ENCODE measurements around the gene LDLRAD1. TPM values are rescaled to one million over a fixed set of nuclear protein-coding genes. Genes with fewer than 3 reads are reported as not detected.

The LDLRAD1 gene
- polyA plus RNA-seq, 3 donors = not detected

DNA sequence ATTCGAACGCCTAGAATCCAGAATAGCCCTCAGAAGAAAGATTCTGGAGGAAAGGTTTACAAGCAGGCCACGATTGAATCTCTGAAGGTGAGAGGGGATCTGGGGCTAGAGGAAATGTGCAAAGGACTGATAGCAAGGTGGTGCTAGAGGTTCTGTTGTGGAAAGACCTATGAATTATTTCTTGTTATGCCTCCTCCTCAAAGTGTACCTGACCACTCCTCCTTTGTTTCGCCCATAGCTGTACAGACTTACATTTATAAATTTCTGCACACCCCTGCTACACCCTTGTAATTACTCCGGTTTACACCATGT is 36.4 kb upstream of the LDLRAD1 start:
- Mint-ChIP-seq H3K27me3 (ENCODE audit: low read depth in 3 of 3) (peaks cover 0 to 2% (median 0%) of the 10 kb centered on the region in 3 donors), H3K9me3 (no peaks in the 10 kb centered on the region), H3K4me3 (no peak overlapping the region), H3K27ac (peak overlapping the region in 1 of 7 donors; percentile 69), H3K4me1 (peaks cover 27% of the 10 kb centered on the region), H3K36me3 (peaks cover 21 to 28% of the 10 kb centered on the region in 2 donors)
- Histone ChIP-seq H3K4me1 (ENCODE audit: control insufficient read depth in 1 of 2, insufficient read depth in 2 of 2, low read length in 2 of 2) (peaks cover 22 to 38% of the 10 kb centered on the region in 2 donors), H3K9me3 (replicated peaks in 1 of 2; ENCODE audit: control insufficient read depth in 1 of 2, insufficient read depth in 1 of 2, low read length in 2 of 2) (no peaks in the 10 kb centered on the region), H3K79me2 (ENCODE audit: insufficient read depth, low read length) (peaks cover 63% of the 10 kb centered on the region), H3K36me3 (replicated peaks in 1 of 2; ENCODE audit: control insufficient read depth in 1 of 2, insufficient read depth in 2 of 2, low read length in 2 of 2) (peaks cover 0 to 15% of the 10 kb centered on the region in 2 donors), H3K4me3 (replicated peaks in 1 of 3; ENCODE audit: low read depth in 2 of 3, low read length in 3 of 3) (peak overlapping the region; percentile 67 to 99 (median 93)), H3K9ac (ENCODE audit: insufficient read depth, low read length, poor library complexity, severe bottlenecking) (peak overlapping the region; percentile 92), H4K20me1 (ENCODE audit: insufficient read depth, low read length) (peaks cover 24% of the 10 kb centered on the region), H2AFZ (ENCODE audit: insufficient read depth, low read depth, low read length, poor library complexity, severe bottlenecking) (peak overlapping the region; percentile 96), H3K27me3 (ENCODE audit: control insufficient read depth in 2 of 2, insufficient read depth in 2 of 2, low read length in 2 of 2) (no peaks in the 10 kb centered on the region), H3K27ac (ENCODE audit: low read depth in 1 of 2, low read length in 2 of 2) (peak overlapping the region in 1 of 2 donors; percentile 97), H3K4me2 (replicated peaks; ENCODE audit: extremely low read depth, low read length, poor library complexity, severe bottlenecking) (peak overlapping the region; percentile 92)
- 5% methylated on average over 2 of the region's 5 CpGs for WGBS (ENCODE audit: insufficient coverage)
- intact Hi-C loops (cut with micrococcal nuclease) = loop anchor here (5.0 to 10.0 kb wide), 5 partner anchors 107 to 708 kb away; partner anchors contain the start of genes IFT25 (in 2 of the 2), LRRC42 (in 2 of the 2), DIO1 (in 1 of the 2) and NDC1 (in 1 of the 2)
- DNase-seq = no peak
- TF ChIP-seq, protein P1, sequence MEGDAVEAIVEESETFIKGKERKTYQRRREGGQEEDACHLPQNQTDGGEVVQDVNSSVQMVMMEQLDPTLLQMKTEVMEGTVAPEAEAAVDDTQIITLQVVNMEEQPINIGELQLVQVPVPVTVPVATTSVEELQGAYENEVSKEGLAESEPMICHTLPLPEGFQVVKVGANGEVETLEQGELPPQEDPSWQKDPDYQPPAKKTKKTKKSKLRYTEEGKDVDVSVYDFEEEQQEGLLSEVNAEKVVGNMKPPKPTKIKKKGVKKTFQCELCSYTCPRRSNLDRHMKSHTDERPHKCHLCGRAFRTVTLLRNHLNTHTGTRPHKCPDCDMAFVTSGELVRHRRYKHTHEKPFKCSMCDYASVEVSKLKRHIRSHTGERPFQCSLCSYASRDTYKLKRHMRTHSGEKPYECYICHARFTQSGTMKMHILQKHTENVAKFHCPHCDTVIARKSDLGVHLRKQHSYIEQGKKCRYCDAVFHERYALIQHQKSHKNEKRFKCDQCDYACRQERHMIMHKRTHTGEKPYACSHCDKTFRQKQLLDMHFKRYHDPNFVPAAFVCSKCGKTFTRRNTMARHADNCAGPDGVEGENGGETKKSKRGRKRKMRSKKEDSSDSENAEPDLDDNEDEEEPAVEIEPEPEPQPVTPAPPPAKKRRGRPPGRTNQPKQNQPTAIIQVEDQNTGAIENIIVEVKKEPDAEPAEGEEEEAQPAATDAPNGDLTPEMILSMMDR (IDR thresholded peaks at IDR 0.05) = no peak

DNA sequence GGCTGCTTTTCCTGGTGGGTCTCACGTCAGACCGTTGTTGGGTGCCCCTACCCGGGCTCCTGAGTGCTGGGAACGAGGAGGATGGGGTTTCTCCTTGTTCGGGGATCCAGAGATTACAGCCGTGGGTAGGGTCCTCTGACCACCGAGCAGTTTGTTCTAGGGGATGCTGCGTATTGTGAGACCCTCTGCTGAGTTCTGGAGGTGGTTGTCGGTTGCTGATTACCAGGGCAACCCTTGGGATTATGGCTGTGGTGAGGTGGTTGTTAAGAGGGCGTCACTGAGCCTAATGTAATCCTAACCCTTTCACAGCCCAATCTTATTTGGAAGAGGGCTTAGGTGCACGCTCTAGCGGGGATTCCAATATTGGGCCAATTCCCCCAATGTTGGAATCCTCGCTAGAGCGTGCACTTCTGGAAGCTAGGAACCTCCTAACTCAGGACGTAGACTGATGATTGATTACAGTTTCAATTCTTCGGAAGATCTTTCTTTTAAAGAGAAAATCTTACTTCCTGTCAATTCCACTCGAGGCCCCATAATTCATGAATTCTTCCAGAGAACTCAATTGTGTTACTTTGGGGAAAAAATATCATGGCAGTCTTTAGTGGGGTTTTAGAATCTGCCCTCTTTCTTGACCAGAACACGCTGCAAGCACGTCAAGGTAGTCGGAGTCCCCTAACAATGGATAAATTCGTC is 35.9 kb upstream of the LDLRAD1 start:
- Histone ChIP-seq H3K9me3 (replicated peaks in 1 of 2; ENCODE audit: control insufficient read depth in 1 of 2, insufficient read depth in 1 of 2, low read length in 2 of 2) (no peaks in the 10 kb centered on the region), H4K20me1 (ENCODE audit: insufficient read depth, low read length) (peaks cover 29% of the 10 kb centered on the region), H3K27me3 (ENCODE audit: control insufficient read depth in 2 of 2, insufficient read depth in 2 of 2, low read length in 2 of 2) (no peaks in the 10 kb centered on the region), H3K36me3 (replicated peaks in 1 of 2; ENCODE audit: control insufficient read depth in 1 of 2, insufficient read depth in 2 of 2, low read length in 2 of 2) (peaks cover 0 to 14% of the 10 kb centered on the region in 2 donors), H3K9ac (ENCODE audit: insufficient read depth, low read length, poor library complexity, severe bottlenecking) (peak overlapping the region; percentile 92), H3K79me2 (ENCODE audit: insufficient read depth, low read length) (peaks cover 65% of the 10 kb centered on the region), H3K4me2 (replicated peaks; ENCODE audit: extremely low read depth, low read length, poor library complexity, severe bottlenecking) (peak overlapping the region; percentile 92), H3K4me1 (ENCODE audit: control insufficient read depth in 1 of 2, insufficient read depth in 2 of 2, low read length in 2 of 2) (peaks cover 22 to 38% of the 10 kb centered on the region in 2 donors), H3K4me3 (replicated peaks in 1 of 3; ENCODE audit: low read depth in 2 of 3, low read length in 3 of 3) (peak overlapping the region; percentile 67 to 99 (median 93)), H3K27ac (ENCODE audit: low read depth in 1 of 2, low read length in 2 of 2) (peak overlapping the region; percentile 89 to 97), H2AFZ (ENCODE audit: insufficient read depth, low read depth, low read length, poor library complexity, severe bottlenecking) (peak overlapping the region; percentile 96)
- Mint-ChIP-seq H3K4me1 (peaks cover 27% of the 10 kb centered on the region), H3K36me3 (peaks cover 18 to 24% of the 10 kb centered on the region in 2 donors), H3K9me3 (no peaks in the 10 kb centered on the region), H3K27ac (peak overlapping the region in 1 of 7 donors; percentile 69), H3K4me3 (no peak overlapping the region), H3K27me3 (ENCODE audit: low read depth in 3 of 3) (no peaks in the 10 kb centered on the region)
- TF ChIP-seq, protein P1 (IDR thresholded peaks at IDR 0.05) = no peak
- intact Hi-C loops (cut with micrococcal nuclease) = loop anchor here (2.0 to 10.0 kb wide), 7 partner anchors 107 to 711 kb away; partner anchors contain the start of genes IFT25 (in 2 of the 2), LRRC42 (in 2 of the 2), NDC1 (in 2 of the 2) and PARS2 (in 2 of the 2)
- peak; percentile 3 to 38 (median 6) for DNase-seq
- under 1% methylated on average over 14 of the region's 21 CpGs for WGBS (ENCODE audit: insufficient coverage)

All from CD14-positive monocyte (primary cell).